Right ventricle myocardium superior (tissue), 1 donor: ENCODE measurements around the gene FBXL12. TPM values are rescaled to one million over a fixed set of nuclear protein-coding genes. Genes with fewer than 3 reads are reported as not detected.

ENCODE experiments used
- total RNA-seq: library from RNA; stranded (reverse); fragmentation: NEBNext Ultra II Directional; extraction: Animal tissue kit (Norgen Biotek cat#: 25700); gene quantifications from one replicate; pipeline ENCODE4 v1.2.1, GENCODE V29; 2021
- donor health status: DM: no; HTN: yes; CAD: no; lungs with severe emphysema.

Gene FBXL12
- total RNA-seq, 1 donor from 2014 or later: 10.0 TPM

Other genes starting within 250 kb of the FBXL12 start
- gene ZNF121, start 234.6 kb downstream of the FBXL12 start, total RNA-seq: 16.7 TPM
- 18.5 TPM for gene ZNF561, start 197.8 kb downstream of the FBXL12 start, total RNA-seq
- 22.5 TPM for gene ZNF562, start 144.0 kb downstream of the FBXL12 start, total RNA-seq
- 9.1 TPM for gene ZNF846, start 50.3 kb downstream of the FBXL12 start, total RNA-seq
- 595 TPM for gene UBL5, start 8.8 kb upstream of the FBXL12 start, total RNA-seq
- 92.5 TPM for gene PIN1, start 16.2 kb upstream of the FBXL12 start, total RNA-seq
- gene OLFM2, start 117.4 kb upstream of the FBXL12 start, total RNA-seq: 2.2 TPM
- 10.1 TPM for gene COL5A3, start 191.4 kb upstream of the FBXL12 start, total RNA-seq
- gene RDH8, start 194.4 kb upstream of the FBXL12 start, total RNA-seq: not detected